AG09319 (cell line): Measurements from ENCODE around the gene RFK.
A peak's percentile ranks its signal among the peaks of the same experiment; 100 is the strongest.

ENCODE experiments used
- DNase-seq: peaks from one replicate; pipeline ENCODE4 v3.0.0-alpha.2; 2010; ENCODE audit warnings: low read depth; ENCODE audit errors: extremely low read depth
- CTCF ChIP-seq: IDR thresholded peaks from 2 replicates; pipeline ENCODE4 v1.5.1; 2011; ENCODE audit warnings: low read depth, mild to moderate bottlenecking, inconsistent platforms, low read length, moderate library complexity

RFK gene

DNA sequence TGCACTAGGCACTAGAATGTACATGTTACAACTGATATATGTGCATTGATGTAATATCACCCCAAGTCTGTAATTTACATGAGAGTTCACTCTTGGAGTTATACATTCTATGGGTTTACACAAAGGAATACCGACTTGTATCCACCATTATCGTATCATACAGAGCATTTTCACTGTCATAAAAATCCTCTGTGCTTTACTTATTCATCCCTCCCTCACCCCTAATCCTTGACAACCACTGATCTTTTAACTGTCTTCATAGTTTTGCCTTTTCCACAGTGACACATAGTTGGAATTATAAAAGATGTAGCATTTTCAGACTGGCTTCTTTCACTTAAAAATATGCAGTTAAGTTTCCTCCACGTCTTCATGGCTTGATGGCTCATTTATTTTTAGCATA is 11.1 kb upstream of the RFK start:
- no peak for DNase-seq
- TF ChIP-seq CTCF: no peak

DNA sequence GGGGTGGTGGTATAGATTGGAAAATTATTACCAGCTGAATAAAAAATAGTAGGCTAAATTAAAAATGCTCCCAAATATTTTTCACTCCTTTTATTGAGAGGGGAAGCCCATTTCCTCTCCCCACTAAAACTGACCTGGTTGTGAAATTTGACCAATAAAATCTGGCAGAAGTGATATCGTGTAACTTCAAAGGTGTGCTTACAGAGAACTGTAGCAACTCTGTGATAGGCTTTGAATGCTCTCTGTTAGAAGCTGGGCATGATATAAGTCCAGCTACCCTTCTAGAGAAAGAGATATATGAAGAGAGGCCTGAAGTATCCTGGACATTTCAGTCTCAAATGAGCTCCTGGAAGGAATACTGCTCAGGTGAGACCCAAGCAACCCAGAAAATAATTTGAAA is 10.2 kb upstream of the RFK start:
- TF ChIP-seq CTCF: no peak
- DNase-seq: no peak

- peak; percentile 60 for DNase-seq
- TF ChIP-seq CTCF: peak; percentile 54
Measured at GRCh38 chr9:76403352-76403751, 9.1 kb upstream of the RFK start.

GRCh38 chr9:76401580-76402354 is 7.5 kb upstream of the RFK start:
- no peak for TF ChIP-seq CTCF

DNA sequence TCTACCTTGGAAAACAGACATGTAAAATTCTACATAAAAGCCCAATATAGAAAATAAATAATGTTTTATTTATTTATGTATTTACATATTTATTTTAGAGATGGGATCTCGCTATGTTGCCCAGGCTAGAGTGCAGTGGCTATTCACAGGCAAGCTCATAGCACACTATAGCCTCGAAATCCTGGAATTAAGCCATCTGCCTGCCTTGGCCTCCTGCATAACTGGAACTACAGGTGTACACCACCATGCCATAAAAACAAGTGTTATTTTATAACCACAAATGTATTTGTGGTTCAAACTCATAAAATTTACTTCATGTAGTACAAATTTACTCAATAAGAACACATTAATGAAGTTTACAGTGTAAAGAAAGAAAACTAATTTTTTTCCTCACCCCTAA is 7.0 kb upstream of the RFK start:
- DNase-seq: no peak
- no peak for TF ChIP-seq CTCF

More at GRCh38 chr9:76401580-76402354, 7.5 kb upstream of the RFK start:
- DNase-seq: no peak

DNA sequence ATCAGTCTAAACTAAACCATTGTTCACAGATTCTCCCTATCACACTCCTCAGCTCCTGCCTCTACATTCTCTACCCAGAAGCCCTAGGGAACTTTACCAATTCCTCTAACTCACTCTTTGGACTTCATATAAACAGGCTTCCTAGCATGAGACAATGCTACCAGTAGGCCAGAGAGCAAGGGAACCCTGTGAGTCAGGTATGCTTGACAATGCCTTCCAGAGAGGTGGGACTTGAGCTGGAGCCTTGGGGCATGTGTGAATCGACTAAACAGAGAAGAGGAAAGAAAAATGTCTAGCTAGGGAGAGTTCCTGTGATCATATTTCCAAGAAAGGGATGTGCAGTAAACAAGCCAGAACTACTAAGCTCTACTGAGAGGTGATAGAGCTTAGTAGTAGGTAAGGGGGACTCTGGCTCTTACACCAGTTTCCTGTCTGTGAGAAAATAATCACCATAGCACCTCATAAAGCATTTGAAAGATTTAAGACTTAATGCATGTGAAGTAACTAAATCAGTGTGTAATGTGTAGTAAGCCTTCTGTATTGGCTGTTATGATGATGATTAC is 6.4 kb upstream of the RFK start:
- TF ChIP-seq CTCF: no peak
- DNase-seq: no peak

DNA sequence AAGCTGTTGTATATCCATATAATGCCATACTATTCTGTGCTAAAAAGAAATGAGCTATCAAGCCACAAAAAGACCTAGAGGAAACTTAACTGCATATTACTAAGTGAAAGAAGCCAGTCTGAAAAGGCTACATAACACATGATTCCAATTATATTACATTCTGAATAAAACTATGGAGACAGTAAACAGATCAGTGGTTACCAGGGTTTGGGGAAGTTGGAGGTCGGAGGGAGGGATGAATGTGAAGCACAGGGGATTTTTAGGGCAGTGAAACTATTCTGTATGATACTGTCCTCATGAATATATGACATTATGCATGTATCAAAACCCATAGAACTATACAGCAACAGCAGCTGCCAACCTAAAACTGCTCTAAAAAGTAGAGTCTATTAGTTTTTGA is 5.6 kb upstream of the RFK start:
- TF ChIP-seq CTCF: no peak
- no peak for DNase-seq
